HepG2 (cell line): ENCODE data around the gene CD3G. TPM values are rescaled to one million over a fixed set of nuclear protein-coding genes. Genes with fewer than 3 reads are reported as not detected.

Experiments used
- BCL3 ChIP-seq: sonication (generic); formaldehyde crosslinking; IDR thresholded peaks from 2 replicates; pipeline ENCODE4 v1.5.1; 2020; ENCODE audit warnings: mild to moderate bottlenecking, missing genetic modification reagents, moderate library complexity
- BCLAF1 ChIP-seq: fragments of 450-650 bp; IDR thresholded peaks from 2 replicates; pipeline ENCODE4 v1.6.1; 2017; ENCODE audit warnings: mild to moderate bottlenecking
- CBX1 ChIP-seq: IDR thresholded peaks from one replicate; pipeline ENCODE4 v1.6.1; 2016; ENCODE audit warnings: antibody characterized with exemption, low read depth
- HOMEZ ChIP-seq: IDR thresholded peaks from 2 replicates; pipeline ENCODE4 v1.6.1; 2016; ENCODE audit warnings: low read depth
- IRF9 ChIP-seq: sonication (generic); formaldehyde crosslinking; IDR thresholded peaks from 2 replicates; pipeline ENCODE4 v1.8.0; 2022; ENCODE audit warnings: missing genetic modification reagents, mild to moderate bottlenecking, borderline replicate concordance
- ISL2 ChIP-seq: sonication (generic); formaldehyde crosslinking; IDR thresholded peaks from 2 replicates; pipeline ENCODE4 v1.5.0; 2020; ENCODE audit warnings: missing genetic modification reagents
- MED1 ChIP-seq: sonication (generic); formaldehyde crosslinking; IDR thresholded peaks from 2 replicates; pipeline ENCODE4 v1.4.0; 2020; ENCODE audit warnings: missing genetic modification reagents
- MED13 ChIP-seq: sonication (generic); formaldehyde crosslinking; IDR thresholded peaks from 2 replicates; pipeline ENCODE4 v1.5.0; 2020; ENCODE audit warnings: missing genetic modification reagents
- NCOA5 ChIP-seq: sonication (generic); formaldehyde crosslinking; IDR thresholded peaks from 2 replicates; pipeline ENCODE4 v1.4.0; 2020; ENCODE audit warnings: missing genetic modification reagents
- NFYB ChIP-seq: sonication (generic); formaldehyde crosslinking; IDR thresholded peaks from 2 replicates; pipeline ENCODE4 v1.4.0; 2020; ENCODE audit warnings: missing genetic modification reagents
- POGZ ChIP-seq: sonication (generic); formaldehyde crosslinking; IDR thresholded peaks from 2 replicates; pipeline ENCODE4 v1.4.0; 2020; ENCODE audit warnings: mild to moderate bottlenecking, missing genetic modification reagents
- TRIM22 ChIP-seq: fragments of 450-650 bp; IDR thresholded peaks from 2 replicates; pipeline ENCODE4 v1.6.1; 2017
- U2AF1 ChIP-seq: fragments of 200-400 bp; formaldehyde crosslinking; optimal IDR thresholded peaks from 2 replicates; pipeline ENCODE3; 2017; ENCODE audit warnings: mild to moderate bottlenecking, low read depth, low read length
- ZNF224 ChIP-seq: sonication (generic); formaldehyde crosslinking; IDR thresholded peaks from 2 replicates; pipeline ENCODE4 v1.5.0; 2020; ENCODE audit warnings: mild to moderate bottlenecking, missing genetic modification reagents
- ZNF263 ChIP-seq: sonication (generic); formaldehyde crosslinking; IDR thresholded peaks from 2 replicates; pipeline ENCODE4 v1.4.0; 2020; ENCODE audit warnings: missing genetic modification reagents
- ZNF784 ChIP-seq: sonication (generic); formaldehyde crosslinking; IDR thresholded peaks from 2 replicates; pipeline ENCODE4 v1.5.1; 2020; ENCODE audit warnings: missing genetic modification reagents, mild to moderate bottlenecking, borderline replicate concordance
- ZUFSP ChIP-seq: sonication (generic); formaldehyde crosslinking; IDR thresholded peaks from 2 replicates; pipeline ENCODE4 v1.9.0; 2021; ENCODE audit warnings: missing genetic modification reagents, mild to moderate bottlenecking, borderline replicate concordance
- polyA plus RNA-seq, 8 experiments: library from polyadenylated mRNA; depleted of rRNA in 3 of 8; stranded (reverse) in 7 of 8; unstranded in 1 of 8; fragments of >200 nt; fragmentation: Illumina TruSeq in 4 of 8; extraction: Trizol in 4 of 8; gene quantifications; 2 replicates each; pipeline versions ENCODE4 v1.2.1 to v1.2.3, GENCODE V29; 2011 to 2016; ENCODE audit warnings: low read depth in 4 of 8, missing spikeins in 1 of 8, mixed read lengths in 1 of 8; ENCODE audit not compliant: insufficient read depth in 1 of 8
- total RNA-seq, 5 experiments: library from RNA; depleted of rRNA; stranded (reverse); fragments of >200 nt; fragmentation: Illumina TruSeq; extraction: Trizol; gene quantifications; 2 replicates each; pipeline ENCODE4 v1.2.3, GENCODE V29; 2016; ENCODE audit warnings: low read depth in 1 of 5

Gene CD3G
- total and polyA plus RNA-seq, 2 of the 13 experiments (the other 11 are each of a cell fraction or from before 2014, with no cell fraction given): not detected

- TF ChIP-seq ZUFSP (CRISPR knock-in tag) (no peak), ZNF224 (CRISPR knock-in tag) (no peak), HOMEZ (CRISPR knock-in tag) (no peak), MED13 (no peak), IRF9 (CRISPR knock-in tag) (no peak), POGZ (CRISPR knock-in tag) (no peak), ZNF263 (no peak), MED1 (CRISPR knock-in tag) (no peak), NCOA5 (no peak), ZNF784 (CRISPR knock-in tag) (no peak), NFYB (CRISPR knock-in tag) (no peak), BCLAF1 (no peak), U2AF1 (no peak), ISL2 (CRISPR knock-in tag) (no peak), BCL3 (CRISPR knock-in tag) (no peak), TRIM22 (no peak), CBX1 (no peak)
Observed at GRCh38 chr11:118314988-118315411, 29.1 kb upstream of the CD3G start (continued).
